K562 (cell line): Measurements from ENCODE around the gene C3. TPM values are rescaled to one million over a fixed set of nuclear protein-coding genes. Genes with fewer than 3 reads are reported as not detected.
A peak's percentile ranks its signal among the peaks of the same experiment; 100 is the strongest.

Source experiments
- ARNT ChIP-seq, 2 experiments: fragments of 450-650 bp; IDR thresholded peaks; 2 replicates each; pipeline ENCODE4 v1.6.1; 2016; ENCODE audit warnings: mild to moderate bottlenecking in 1 of 2
- DPF2 ChIP-seq: fragments of 450-650 bp; IDR thresholded peaks from 2 replicates; pipeline ENCODE4 v1.6.1; 2016
- GABPB2 ChIP-seq: fragments of 250-450 bp; sonication (Bioruptor Pico); conservative IDR thresholded peaks from 2 replicates; pipeline ENCODE4 v1.5.1; 2021; ENCODE audit warnings: mild to moderate bottlenecking
- MYBL2 ChIP-seq, 2 experiments: fragments of 450-650 bp in 1 of 2; sonication (generic) in 1 of 2; formaldehyde crosslinking in 1 of 2; IDR thresholded peaks; 2 replicates each; pipeline versions ENCODE4 v1.6.1 to v1.8.1; 2017 to 2022; ENCODE audit warnings: borderline replicate concordance in 1 of 2, inconsistent platforms in 1 of 2, low read depth in 1 of 2, mild to moderate bottlenecking in 1 of 2, missing genetic modification reagents in 1 of 2, moderate library complexity in 1 of 2
- NCOA4 ChIP-seq: fragments of 450-650 bp; IDR thresholded peaks from 2 replicates; pipeline ENCODE4 v1.6.1; 2018; ENCODE audit warnings: mild to moderate bottlenecking; ENCODE audit not compliant: partially characterized antibody
- RBM15 ChIP-seq: fragments of 200-400 bp; formaldehyde crosslinking; IDR thresholded peaks from 2 replicates; pipeline ENCODE4 v1.6.1; 2018; ENCODE audit warnings: mild to moderate bottlenecking, low read length, moderate library complexity; ENCODE audit not compliant: insufficient read depth
- RBM22 ChIP-seq: fragments of 200-400 bp; formaldehyde crosslinking; IDR thresholded peaks from 2 replicates; pipeline ENCODE4 v1.6.1; 2018; ENCODE audit warnings: low read length, low read depth; ENCODE audit not compliant: poor library complexity, severe bottlenecking
- RFX5 ChIP-seq: IDR thresholded peaks from 2 replicates; pipeline ENCODE4 v1.6.1; 2011; ENCODE audit warnings: low read depth, mild to moderate bottlenecking, improper control_type of control experiment, low read length
- STAT5B ChIP-seq: fragments of 250-450 bp; sonication (Bioruptor Pico); IDR thresholded peaks from 2 replicates; pipeline ENCODE4 v1.8.0; 2021; ENCODE audit warnings: mild to moderate bottlenecking, inconsistent platforms
- ZC3H4 ChIP-seq: sonication (generic); formaldehyde crosslinking; IDR thresholded peaks from 2 replicates; pipeline ENCODE4 v1.9.0; 2021; ENCODE audit warnings: missing genetic modification reagents, borderline replicate concordance
- ZNF174 ChIP-seq: fragments of 250-450 bp; sonication (Bioruptor Pico); IDR thresholded peaks from 2 replicates; pipeline ENCODE4 v1.4.0; 2020; ENCODE audit warnings: mild to moderate bottlenecking
- ZNF184 ChIP-seq: sonication (generic); formaldehyde crosslinking; IDR thresholded peaks from 2 replicates; pipeline ENCODE4 v1.5.0; 2020; ENCODE audit warnings: missing genetic modification reagents
- ZNF507 ChIP-seq: conservative IDR thresholded peaks from 2 replicates; pipeline ENCODE4 v1.6.1; 2017; ENCODE audit warnings: missing genetic modification characterization, missing compliant biosample characterization
- ZNF551 ChIP-seq: fragments of 250-450 bp; sonication (Bioruptor Pico); IDR thresholded peaks from 2 replicates; pipeline ENCODE4 v1.5.0; 2021; ENCODE audit warnings: mild to moderate bottlenecking, moderate library complexity
- polyA plus RNA-seq, 8 experiments: library from polyadenylated mRNA; depleted of rRNA in 4 of 8; stranded (reverse) in 5 of 8; unstranded in 3 of 8; fragments of >200 nt; fragmentation: Nextera tagmentation in 2 of 8; fragmentation: Illumina TruSeq in 1 of 8; extraction: Ambion mirVana in 2 of 8; extraction: Trizol in 1 of 8; gene quantifications; 2 replicates each; pipeline versions ENCODE4 v1.2.1 to v1.2.3, GENCODE V29; 2011 to 2014; ENCODE audit warnings: inconsistent platforms in 1 of 8, missing spikeins in 1 of 8
- total RNA-seq, 7 experiments: library from RNA; depleted of rRNA in 6 of 7; stranded (reverse); fragments of >200 nt in 6 of 7; fragmentation: Illumina TruSeq in 2 of 7; extraction: Trizol in 2 of 7; gene quantifications; 2 replicates each; pipeline versions ENCODE4 v1.2.1 to v1.2.3, GENCODE V29; 2011 to 2021; ENCODE audit warnings: low replicate concordance in 1 of 7
- TF ChIP-seq, protein P1 (sequence below): fragments of 250-450 bp; sonication (Bioruptor Pico); IDR thresholded peaks from 2 replicates; pipeline ENCODE4 v1.8.0; 2022; ENCODE audit warnings: moderate library complexity, mild to moderate bottlenecking, inconsistent platforms
- TF ChIP-seq, protein P2 (sequence below): fragments of 450-650 bp; IDR thresholded peaks from 2 replicates; pipeline ENCODE4 v1.7.0; 2016; ENCODE audit warnings: borderline replicate concordance
- TF ChIP-seq, protein P3 (sequence below): sonication (generic); formaldehyde crosslinking; IDR thresholded peaks from 2 replicates; pipeline ENCODE4 v1.8.0; 2022; ENCODE audit warnings: missing genetic modification reagents, mild to moderate bottlenecking, moderate library complexity, borderline replicate concordance
- TF ChIP-seq, protein P4 (sequence below): fragments of 450-650 bp; IDR thresholded peaks from 2 replicates; pipeline ENCODE4 v1.6.1; 2018; ENCODE audit not compliant: partially characterized antibody
- TF ChIP-seq, protein P5 (sequence below): IDR thresholded peaks from 2 replicates; pipeline ENCODE4 v1.6.1; 2014; ENCODE audit warnings: antibody characterized with exemption

C3 gene
- total and polyA plus RNA-seq, 9 of the 15 experiments (the other 6 are each of a cell fraction or from before 2014, with no cell fraction given): 0.59 to 10.6 (median 2.2) TPM

DNA sequence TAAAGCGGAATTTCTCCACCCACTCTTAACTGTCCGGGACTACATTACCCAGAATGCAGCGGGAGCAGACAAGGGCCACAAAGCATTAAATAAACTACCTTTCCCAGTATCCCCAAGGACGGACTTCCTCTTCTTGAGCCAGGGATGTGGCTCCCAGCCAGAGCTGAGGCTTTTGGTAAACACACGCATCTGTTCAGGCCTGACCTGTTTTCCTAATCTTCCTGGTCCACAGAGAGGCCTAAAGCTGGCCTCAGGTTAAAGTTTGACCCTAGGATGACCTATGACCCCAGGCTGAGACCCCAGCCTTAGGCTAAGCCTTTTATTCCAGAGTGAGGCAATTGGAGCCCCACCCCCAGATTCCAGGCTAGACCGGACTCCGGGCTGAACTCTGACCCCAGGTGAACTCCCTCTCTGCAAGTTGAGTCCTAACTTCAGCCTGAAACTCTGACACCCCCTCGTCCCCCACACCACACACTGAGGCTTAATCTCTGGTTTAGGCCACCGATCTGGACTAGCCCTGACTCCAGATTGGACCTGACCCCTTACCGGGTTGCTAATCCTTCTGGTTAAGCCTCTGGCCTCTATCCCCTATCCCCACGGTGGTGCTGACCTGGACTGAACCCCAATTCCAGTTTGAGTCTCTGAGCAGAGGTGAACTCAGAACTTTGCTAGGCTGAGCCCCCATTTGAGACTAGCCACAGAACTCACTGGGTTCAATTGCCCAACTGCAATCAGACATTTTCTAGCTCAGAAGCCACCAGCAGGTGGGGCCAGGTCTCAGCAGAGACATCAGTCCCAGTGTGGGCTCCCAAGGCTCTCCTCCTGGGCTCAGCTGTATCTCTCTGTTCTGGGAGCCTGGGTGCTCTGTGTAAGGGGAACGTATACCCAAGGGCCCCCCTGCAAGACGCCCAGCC, 17.7 kb upstream of the C3 start (continued):
- no peak; a peak in 2 of 4 replicates for TF ChIP-seq ARNT (IDR thresholded peaks at IDR 0.05)
- no peak for TF ChIP-seq NCOA4
- no peak for TF ChIP-seq RFX5
- TF ChIP-seq DPF2: peak; percentile 66
- no peak for TF ChIP-seq STAT5B
- TF ChIP-seq, protein P1, sequence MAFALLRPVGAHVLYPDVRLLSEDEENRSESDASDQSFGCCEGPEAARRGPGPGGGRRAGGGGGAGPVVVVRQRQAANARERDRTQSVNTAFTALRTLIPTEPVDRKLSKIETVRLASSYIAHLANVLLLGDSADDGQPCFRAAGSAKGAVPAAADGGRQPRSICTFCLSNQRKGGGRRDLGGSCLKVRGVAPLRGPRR: no peak
- TF ChIP-seq MYBL2 (IDR thresholded peaks at IDR 0.05; ENCODE audit: low read depth): no peak
- TF ChIP-seq MYBL2 (CRISPR knock-in tag; IDR thresholded peaks at IDR 0.05; ENCODE audit: borderline replicate concordance): no peak
- TF ChIP-seq, protein P2, sequence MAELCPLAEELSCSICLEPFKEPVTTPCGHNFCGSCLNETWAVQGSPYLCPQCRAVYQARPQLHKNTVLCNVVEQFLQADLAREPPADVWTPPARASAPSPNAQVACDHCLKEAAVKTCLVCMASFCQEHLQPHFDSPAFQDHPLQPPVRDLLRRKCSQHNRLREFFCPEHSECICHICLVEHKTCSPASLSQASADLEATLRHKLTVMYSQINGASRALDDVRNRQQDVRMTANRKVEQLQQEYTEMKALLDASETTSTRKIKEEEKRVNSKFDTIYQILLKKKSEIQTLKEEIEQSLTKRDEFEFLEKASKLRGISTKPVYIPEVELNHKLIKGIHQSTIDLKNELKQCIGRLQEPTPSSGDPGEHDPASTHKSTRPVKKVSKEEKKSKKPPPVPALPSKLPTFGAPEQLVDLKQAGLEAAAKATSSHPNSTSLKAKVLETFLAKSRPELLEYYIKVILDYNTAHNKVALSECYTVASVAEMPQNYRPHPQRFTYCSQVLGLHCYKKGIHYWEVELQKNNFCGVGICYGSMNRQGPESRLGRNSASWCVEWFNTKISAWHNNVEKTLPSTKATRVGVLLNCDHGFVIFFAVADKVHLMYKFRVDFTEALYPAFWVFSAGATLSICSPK: no peak
- no peak for TF ChIP-seq ZNF507 (tag)
- TF ChIP-seq, protein P3, sequence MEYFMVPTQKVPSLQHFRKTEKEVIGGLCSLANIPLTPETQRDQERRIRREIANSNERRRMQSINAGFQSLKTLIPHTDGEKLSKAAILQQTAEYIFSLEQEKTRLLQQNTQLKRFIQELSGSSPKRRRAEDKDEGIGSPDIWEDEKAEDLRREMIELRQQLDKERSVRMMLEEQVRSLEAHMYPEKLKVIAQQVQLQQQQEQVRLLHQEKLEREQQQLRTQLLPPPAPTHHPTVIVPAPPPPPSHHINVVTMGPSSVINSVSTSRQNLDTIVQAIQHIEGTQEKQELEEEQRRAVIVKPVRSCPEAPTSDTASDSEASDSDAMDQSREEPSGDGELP (CRISPR knock-in tag): peak; percentile 66; the same call in 1 of the 2 replicates
- TF ChIP-seq, protein P4, sequence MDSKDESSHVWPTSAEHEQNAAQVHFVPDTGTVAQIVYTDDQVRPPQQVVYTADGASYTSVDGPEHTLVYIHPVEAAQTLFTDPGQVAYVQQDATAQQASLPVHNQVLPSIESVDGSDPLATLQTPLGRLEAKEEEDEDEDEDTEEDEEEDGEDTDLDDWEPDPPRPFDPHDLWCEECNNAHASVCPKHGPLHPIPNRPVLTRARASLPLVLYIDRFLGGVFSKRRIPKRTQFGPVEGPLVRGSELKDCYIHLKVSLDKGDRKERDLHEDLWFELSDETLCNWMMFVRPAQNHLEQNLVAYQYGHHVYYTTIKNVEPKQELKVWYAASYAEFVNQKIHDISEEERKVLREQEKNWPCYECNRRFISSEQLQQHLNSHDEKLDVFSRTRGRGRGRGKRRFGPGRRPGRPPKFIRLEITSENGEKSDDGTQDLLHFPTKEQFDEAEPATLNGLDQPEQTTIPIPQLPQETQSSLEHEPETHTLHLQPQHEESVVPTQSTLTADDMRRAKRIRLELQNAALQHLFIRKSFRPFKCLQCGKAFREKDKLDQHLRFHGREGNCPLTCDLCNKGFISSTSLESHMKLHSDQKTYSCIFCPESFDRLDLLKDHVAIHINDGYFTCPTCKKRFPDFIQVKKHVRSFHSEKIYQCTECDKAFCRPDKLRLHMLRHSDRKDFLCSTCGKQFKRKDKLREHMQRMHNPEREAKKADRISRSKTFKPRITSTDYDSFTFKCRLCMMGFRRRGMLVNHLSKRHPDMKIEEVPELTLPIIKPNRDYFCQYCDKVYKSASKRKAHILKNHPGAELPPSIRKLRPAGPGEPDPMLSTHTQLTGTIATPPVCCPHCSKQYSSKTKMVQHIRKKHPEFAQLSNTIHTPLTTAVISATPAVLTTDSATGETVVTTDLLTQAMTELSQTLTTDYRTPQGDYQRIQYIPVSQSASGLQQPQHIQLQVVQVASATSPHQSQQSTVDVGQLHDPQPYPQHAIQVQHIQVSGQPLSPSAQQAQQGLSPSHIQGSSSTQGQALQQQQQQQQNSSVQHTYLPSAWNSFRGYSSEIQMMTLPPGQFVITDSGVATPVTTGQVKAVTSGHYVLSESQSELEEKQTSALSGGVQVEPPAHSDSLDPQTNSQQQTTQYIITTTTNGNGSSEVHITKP: no peak
- no peak for TF ChIP-seq ZC3H4 (CRISPR knock-in tag)
- TF ChIP-seq, protein P5, sequence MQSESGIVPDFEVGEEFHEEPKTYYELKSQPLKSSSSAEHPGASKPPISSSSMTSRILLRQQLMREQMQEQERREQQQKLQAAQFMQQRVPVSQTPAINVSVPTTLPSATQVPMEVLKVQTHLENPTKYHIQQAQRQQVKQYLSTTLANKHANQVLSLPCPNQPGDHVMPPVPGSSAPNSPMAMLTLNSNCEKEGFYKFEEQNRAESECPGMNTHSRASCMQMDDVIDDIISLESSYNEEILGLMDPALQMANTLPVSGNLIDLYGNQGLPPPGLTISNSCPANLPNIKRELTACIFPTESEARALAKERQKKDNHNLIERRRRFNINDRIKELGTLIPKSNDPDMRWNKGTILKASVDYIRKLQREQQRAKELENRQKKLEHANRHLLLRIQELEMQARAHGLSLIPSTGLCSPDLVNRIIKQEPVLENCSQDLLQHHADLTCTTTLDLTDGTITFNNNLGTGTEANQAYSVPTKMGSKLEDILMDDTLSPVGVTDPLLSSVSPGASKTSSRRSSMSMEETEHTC: 0 out of 2 replicates have a peak, but pooled peaks have one; percentile 15
- no peak for TF ChIP-seq RBM15
- TF ChIP-seq ZNF184: no peak
- TF ChIP-seq ZNF174 (CRISPR knock-in tag): no peak
- TF ChIP-seq GABPB2 (CRISPR knock-in tag): no peak
- no peak for TF ChIP-seq ZNF551
- TF ChIP-seq RBM22: no peak
